ENCODE results near the gene WSCD1. TPM values are rescaled to one million over a fixed set of nuclear protein-coding genes. Genes with fewer than 3 reads are reported as not detected.

WSCD1 gene
- total RNA-seq, 2 experiments from 2014 or later, result not detected

GRCh38 chr17:6082335-6082734 is 12.2 kb downstream of the WSCD1 start:
- Mint-ChIP-seq H3K4me1 (no peaks in the 10 kb centered on the region), H3K36me3 (ENCODE audit: low read depth) (no peaks in the 10 kb centered on the region), H3K4me3 (no peak overlapping the region), H3K9me3 (no peaks in the 10 kb centered on the region), H3K27ac (no peak overlapping the region), H3K27me3 (no peaks in the 10 kb centered on the region)
- CTCF ChIA-PET, result no interaction called here
- no peak for DNase-seq
- POLR2A ChIA-PET, result no interaction called here

- CTCF ChIA-PET, result no interaction called here
- Mint-ChIP-seq H3K27me3 (no peaks in the 10 kb centered on the region), H3K4me1 (no peaks in the 10 kb centered on the region), H3K36me3 (ENCODE audit: low read depth) (no peaks in the 10 kb centered on the region), H3K9me3 (no peaks in the 10 kb centered on the region), H3K4me3 (no peak overlapping the region), H3K27ac (no peak overlapping the region)
- DNase-seq, result no peak
- POLR2A ChIA-PET, result no interaction called here
Observed at GRCh38 chr17:6084311-6085161, 14.4 kb downstream of the WSCD1 start.

- CTCF ChIA-PET, result no interaction called here
- H3K27me3 Mint-ChIP-seq, result no peaks in the 10 kb centered on the region
Observed at GRCh38 chr17:6085812-6086211, 15.6 kb downstream of the WSCD1 start.

GRCh38 chr17:6086603-6087400 is 16.6 kb downstream of the WSCD1 start:
- Mint-ChIP-seq H3K4me3 (no peak overlapping the region), H3K27me3 (no peaks in the 10 kb centered on the region), H3K4me1 (no peaks in the 10 kb centered on the region), H3K36me3 (ENCODE audit: low read depth) (no peaks in the 10 kb centered on the region), H3K9me3 (no peaks in the 10 kb centered on the region), H3K27ac (no peak overlapping the region)
- POLR2A ChIA-PET, result no interaction called here
- DNase-seq, result no peak
- CTCF ChIA-PET, result no interaction called here

More at GRCh38 chr17:6085812-6086211, 15.6 kb downstream of the WSCD1 start:
- Mint-ChIP-seq H3K27ac (no peak overlapping the region), H3K4me3 (no peak overlapping the region), H3K4me1 (no peaks in the 10 kb centered on the region), H3K9me3 (no peaks in the 10 kb centered on the region), H3K36me3 (ENCODE audit: low read depth) (no peaks in the 10 kb centered on the region)
- no peak for DNase-seq
- POLR2A ChIA-PET, result no interaction called here

GRCh38 chr17:6088141-6088540 is 18.0 kb downstream of the WSCD1 start:
- POLR2A ChIA-PET, result no interaction called here
- no peaks in the 10 kb centered on the region for H3K4me1 Mint-ChIP-seq
- no peaks in the 10 kb centered on the region for H3K36me3 Mint-ChIP-seq (ENCODE audit: low read depth)
- DNase-seq, result no peak
- H3K27me3 Mint-ChIP-seq, result no peaks in the 10 kb centered on the region
- CTCF ChIA-PET, result no interaction called here
- H3K9me3 Mint-ChIP-seq, result no peaks in the 10 kb centered on the region
- H3K27ac Mint-ChIP-seq, result no peak overlapping the region
- H3K4me3 Mint-ChIP-seq, result no peak overlapping the region

- H3K4me1 Mint-ChIP-seq, result no peaks in the 10 kb centered on the region
- POLR2A ChIA-PET, result no interaction called here
- CTCF ChIA-PET, result no interaction called here
Observed at GRCh38 chr17:6090253-6090652, 20.1 kb downstream of the WSCD1 start.

GRCh38 chr17:6092182-6092902 is 22.2 kb downstream of the WSCD1 start:
- ChIA-PET CTCF (no interaction called here), POLR2A (no interaction called here)
- H3K9me3 Mint-ChIP-seq, result no peaks in the 10 kb centered on the region
- no peak for DNase-seq
- no peaks in the 10 kb centered on the region for H3K27me3 Mint-ChIP-seq
- no peaks in the 10 kb centered on the region for H3K4me1 Mint-ChIP-seq
- H3K4me3 Mint-ChIP-seq, result no peak overlapping the region
- no peaks in the 10 kb centered on the region for H3K36me3 Mint-ChIP-seq (ENCODE audit: low read depth)
- H3K27ac Mint-ChIP-seq, result no peak overlapping the region

More at GRCh38 chr17:6090253-6090652, 20.1 kb downstream of the WSCD1 start:
- Mint-ChIP-seq H3K27me3 (no peaks in the 10 kb centered on the region), H3K4me3 (no peak overlapping the region), H3K27ac (no peak overlapping the region), H3K9me3 (no peaks in the 10 kb centered on the region), H3K36me3 (ENCODE audit: low read depth) (no peaks in the 10 kb centered on the region)
- DNase-seq, result no peak

GRCh38 chr17:6092903-6093468 is 22.8 kb downstream of the WSCD1 start:
- no peak for DNase-seq
- H3K27ac Mint-ChIP-seq, result no peak overlapping the region
- H3K4me3 Mint-ChIP-seq, result no peak overlapping the region
- no peaks in the 10 kb centered on the region for H3K27me3 Mint-ChIP-seq
- H3K36me3 Mint-ChIP-seq (ENCODE audit: low read depth), result no peaks in the 10 kb centered on the region
- CTCF ChIA-PET, result no interaction called here
- no peaks in the 10 kb centered on the region for H3K4me1 Mint-ChIP-seq
- no peaks in the 10 kb centered on the region for H3K9me3 Mint-ChIP-seq
- POLR2A ChIA-PET, result no interaction called here

- H3K27me3 Mint-ChIP-seq, result no peaks in the 10 kb centered on the region
- H3K36me3 Mint-ChIP-seq (ENCODE audit: low read depth), result no peaks in the 10 kb centered on the region
- no peak overlapping the region for H3K27ac Mint-ChIP-seq
- ChIA-PET CTCF (no interaction called here), POLR2A (no interaction called here)
- no peak overlapping the region for H3K4me3 Mint-ChIP-seq
- no peaks in the 10 kb centered on the region for H3K9me3 Mint-ChIP-seq
- no peaks in the 10 kb centered on the region for H3K4me1 Mint-ChIP-seq
- no peak for DNase-seq
Observed at GRCh38 chr17:6094453-6094852, 24.3 kb downstream of the WSCD1 start.

- H3K27ac Mint-ChIP-seq, result no peak overlapping the region
- H3K4me3 Mint-ChIP-seq, result no peak overlapping the region
- no peaks in the 10 kb centered on the region for H3K27me3 Mint-ChIP-seq
- DNase-seq, result no peak
- no peaks in the 10 kb centered on the region for H3K4me1 Mint-ChIP-seq
- H3K9me3 Mint-ChIP-seq, result no peaks in the 10 kb centered on the region
- ChIA-PET POLR2A (no interaction called here), CTCF (no interaction called here)
- H3K36me3 Mint-ChIP-seq (ENCODE audit: low read depth), result no peaks in the 10 kb centered on the region
Observed at GRCh38 chr17:6094926-6095325, 24.7 kb downstream of the WSCD1 start.

GRCh38 chr17:6095501-6095900 is 25.3 kb downstream of the WSCD1 start:
- no peak for DNase-seq
- H3K4me1 Mint-ChIP-seq, result no peaks in the 10 kb centered on the region
- H3K36me3 Mint-ChIP-seq (ENCODE audit: low read depth), result no peaks in the 10 kb centered on the region
- no peaks in the 10 kb centered on the region for H3K27me3 Mint-ChIP-seq
- ChIA-PET POLR2A (no interaction called here), CTCF (no interaction called here)
- H3K9me3 Mint-ChIP-seq, result no peaks in the 10 kb centered on the region
- H3K27ac Mint-ChIP-seq, result no peak overlapping the region
- H3K4me3 Mint-ChIP-seq, result no peak overlapping the region

GRCh38 chr17:6096201-6097004 is 26.2 kb downstream of the WSCD1 start:
- H3K36me3 Mint-ChIP-seq (ENCODE audit: low read depth), result no peaks in the 10 kb centered on the region
- POLR2A ChIA-PET, result no interaction called here
- H3K9me3 Mint-ChIP-seq, result no peaks in the 10 kb centered on the region
- no peak for DNase-seq
- H3K27me3 Mint-ChIP-seq, result no peaks in the 10 kb centered on the region
- CTCF ChIA-PET, result no interaction called here
- no peaks in the 10 kb centered on the region for H3K4me1 Mint-ChIP-seq
- H3K4me3 Mint-ChIP-seq, result no peak overlapping the region
- no peak overlapping the region for H3K27ac Mint-ChIP-seq

GRCh38 chr17:6097005-6097279 is 26.8 kb downstream of the WSCD1 start:
- Mint-ChIP-seq H3K36me3 (ENCODE audit: low read depth) (no peaks in the 10 kb centered on the region), H3K9me3 (no peaks in the 10 kb centered on the region), H3K27ac (no peak overlapping the region), H3K4me3 (no peak overlapping the region), H3K27me3 (no peaks in the 10 kb centered on the region), H3K4me1 (no peaks in the 10 kb centered on the region)
- DNase-seq, result no peak
- CTCF ChIA-PET, result no interaction called here
- POLR2A ChIA-PET, result no interaction called here

All from activated CD4-positive, alpha-beta memory T cell treated with anti-CD3 and anti-CD28 coated beads, Interleukin-2, amount 10 ng/mL, durations not matched to agents 7 days and 5 days (primary cell).